HTERT RPE-1 (cell line): ENCODE results near the gene LRP3.
"Not testable (repeated sequence)": the region's sequence is repeated elsewhere in the genome, so short reads cannot be mapped to it uniquely, and the experiment has no call there.

ENCODE experiments used
- in situ Hi-C: fragments of 300-500 bp; cut with MboI; formaldehyde crosslinking; loops from 4 replicates; pipeline ENCODE4 v1.14.3; 2020; ENCODE audit warnings: low sequenced_read_pairs

The LRP3 gene

DNA sequence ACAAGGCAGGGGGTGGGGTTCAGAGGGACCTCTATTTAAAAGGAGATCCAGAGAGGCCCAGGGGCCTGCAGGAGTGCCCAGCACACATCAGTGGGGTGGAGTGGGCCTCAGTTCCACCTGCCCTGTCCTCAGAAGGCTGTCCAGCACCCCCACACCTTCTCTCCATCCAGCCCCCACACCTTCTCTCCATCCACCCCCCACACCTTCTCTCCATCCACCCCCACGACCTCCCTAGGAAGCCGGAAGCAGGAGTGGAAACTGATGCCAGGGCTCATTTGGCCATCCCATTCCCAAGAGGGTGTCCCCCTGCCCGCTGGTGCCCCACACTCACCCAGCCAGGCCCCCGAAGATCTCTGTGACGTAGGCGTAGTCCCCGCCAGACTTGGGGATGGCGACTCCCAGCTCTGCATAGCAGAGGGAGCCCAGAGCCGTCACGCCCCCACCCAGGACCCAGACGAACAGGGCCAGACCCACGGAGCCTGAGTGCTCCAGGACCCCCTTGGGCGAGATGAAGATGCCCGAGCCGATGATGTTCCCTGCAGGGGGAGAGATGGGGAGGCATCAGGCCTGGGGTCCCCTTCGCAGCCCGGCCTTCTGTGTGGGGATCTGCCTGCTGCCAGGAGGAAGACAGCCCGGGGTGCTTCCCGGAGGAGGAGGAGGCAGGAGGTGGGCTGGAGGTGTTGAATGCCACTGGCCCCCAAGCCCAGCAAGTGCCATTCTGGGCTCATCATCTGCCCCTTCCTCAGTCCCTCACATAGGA lies 21.5 kb downstream of the LRP3 start:
- in situ Hi-C loops, result no loop called here

- in situ Hi-C loops, result no loop called here
These were observed 22.2 kb downstream of the LRP3 start for GRCh38 chr19:33216198-33216830.

GRCh38 chr19:33217881-33218280 lies 23.8 kb downstream of the LRP3 start:
- in situ Hi-C loops, result no loop called here

DNA sequence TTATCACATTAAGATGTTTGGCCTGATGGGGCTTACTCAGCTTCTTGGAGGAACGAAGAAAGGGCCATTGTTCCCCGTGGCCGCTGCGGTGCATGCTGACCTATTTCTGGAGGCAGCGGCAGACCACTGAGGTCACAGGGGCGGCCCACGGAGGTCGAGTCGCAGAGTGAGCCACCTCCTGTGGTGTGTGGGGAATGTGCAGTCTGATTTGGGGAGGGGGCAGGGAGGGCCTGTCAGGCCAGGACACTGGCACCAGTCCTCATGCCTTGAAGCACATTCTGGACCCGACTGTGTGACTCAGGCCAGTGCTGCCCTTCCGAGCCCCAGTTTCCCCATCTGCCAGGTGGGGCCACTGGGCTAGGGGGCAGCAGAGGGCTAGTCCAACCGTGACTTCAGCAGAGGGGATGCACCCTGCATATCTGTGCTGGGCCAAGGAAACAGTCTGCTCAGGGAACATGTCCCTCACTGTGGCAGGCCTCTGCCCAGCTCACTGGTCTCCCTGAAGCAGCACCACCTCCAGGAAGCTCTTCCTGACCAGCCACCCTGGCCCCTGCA lies 25.2 kb downstream of the LRP3 start:
- in situ Hi-C loops, result no loop called here

DNA sequence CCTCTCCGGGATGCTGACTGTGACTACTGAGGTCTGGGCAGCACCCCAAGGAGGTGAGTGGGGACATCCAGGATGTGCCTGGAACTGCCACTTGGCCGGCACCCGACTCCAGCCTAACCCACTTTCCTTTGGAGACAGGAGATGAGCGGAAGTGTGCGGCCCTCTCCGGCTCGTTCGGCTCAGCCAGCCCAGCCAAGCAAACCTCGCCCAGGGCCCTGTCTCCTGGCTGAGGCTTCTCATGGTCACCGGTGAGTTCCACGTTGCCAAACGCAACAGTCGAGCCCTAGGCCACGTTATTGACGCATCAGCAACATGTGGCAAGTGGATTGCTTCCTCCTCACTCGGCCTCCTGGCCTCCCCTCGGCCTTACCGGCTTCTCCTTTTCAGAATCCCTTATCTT lies 26.0 kb downstream of the LRP3 start:
- in situ Hi-C loops, result no loop called here

DNA sequence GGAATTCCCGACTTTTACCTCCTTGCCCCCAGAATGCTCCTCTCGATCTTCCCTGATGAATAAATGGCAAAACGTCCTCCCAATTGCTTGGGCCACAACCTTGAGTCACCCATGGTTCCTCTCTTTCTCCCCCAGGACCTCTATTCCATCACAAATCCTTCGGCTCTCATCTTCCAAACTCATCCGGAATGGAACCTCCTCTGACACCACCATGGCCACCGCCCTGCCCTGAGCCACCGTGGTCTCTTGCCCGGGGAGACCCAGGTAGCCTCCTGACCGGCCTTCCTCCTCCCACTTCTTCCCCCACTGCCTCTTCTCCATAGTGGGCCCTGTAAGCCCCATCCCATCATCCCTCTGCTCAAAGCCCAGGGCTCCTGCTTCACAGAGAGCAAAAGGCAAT lies 26.6 kb downstream of the LRP3 start:
- in situ Hi-C loops, result no loop called here

DNA sequence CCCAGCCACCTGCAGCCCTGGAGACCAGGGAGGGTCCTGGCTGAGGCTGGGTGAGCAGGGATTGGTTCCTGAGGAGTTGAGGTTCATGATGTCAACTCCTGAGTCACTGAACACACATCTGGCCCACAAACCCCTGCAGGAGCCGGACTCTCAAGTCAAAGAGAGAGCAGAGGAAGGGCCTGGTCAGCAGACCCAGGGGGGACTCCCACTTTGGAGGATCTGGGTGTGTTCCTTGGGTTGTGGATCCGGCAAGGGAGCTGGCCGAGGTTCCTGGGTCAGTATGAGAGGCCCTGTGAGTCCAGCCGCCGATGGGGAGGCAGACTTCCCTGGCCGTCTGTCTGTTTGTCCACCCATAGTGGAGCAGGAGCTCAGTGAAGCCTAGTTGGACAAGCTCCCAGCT lies 27.5 kb downstream of the LRP3 start:
- in situ Hi-C loops, result no loop called here

- in situ Hi-C loops, result not testable (repeated sequence)
These were observed 28.1 kb downstream of the LRP3 start for GRCh38 chr19:33222255-33222654.

GRCh38 chr19:33224694-33225457 lies 30.7 kb downstream of the LRP3 start:
- in situ Hi-C loops, result no loop called here

DNA sequence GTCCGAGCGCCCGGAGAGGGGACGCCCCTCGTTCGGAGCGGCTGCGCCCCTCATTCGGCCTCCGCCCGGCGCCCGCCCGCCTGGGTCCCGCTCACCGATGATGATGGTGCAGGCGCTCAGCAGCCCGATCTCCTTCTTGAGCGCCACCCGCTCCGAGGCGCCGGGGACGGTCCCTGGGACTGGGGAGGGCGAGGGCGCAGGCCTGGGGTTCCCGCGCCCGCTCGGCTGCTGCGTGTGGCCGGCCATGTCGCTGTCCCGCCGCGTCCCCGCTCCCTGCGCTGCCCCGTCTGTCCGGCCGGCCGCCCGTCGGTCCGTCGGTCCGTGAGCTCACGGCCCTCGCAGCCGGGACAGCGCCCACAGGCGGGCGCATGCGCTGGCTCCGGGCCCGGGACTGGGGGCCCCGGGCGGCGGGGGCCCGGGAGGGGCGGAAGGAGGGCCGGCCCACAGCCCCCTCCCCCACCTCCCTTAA lies 31.4 kb downstream of the LRP3 start, which contains the start of gene SLC7A10:
Gene SLC7A10 (minus strand): TSS at position 393 of the 469 bp plus-strand sequence. CDS start 147 bp downstream, at position 246.
- in situ Hi-C loops, result no loop called here

GRCh38 chr19:33226550-33227241 lies 32.6 kb downstream of the LRP3 start:
- in situ Hi-C loops, result no loop called here

- in situ Hi-C loops, result no loop called here
These were observed 33.1 kb downstream of the LRP3 start for GRCh38 chr19:33227242-33227650.

DNA sequence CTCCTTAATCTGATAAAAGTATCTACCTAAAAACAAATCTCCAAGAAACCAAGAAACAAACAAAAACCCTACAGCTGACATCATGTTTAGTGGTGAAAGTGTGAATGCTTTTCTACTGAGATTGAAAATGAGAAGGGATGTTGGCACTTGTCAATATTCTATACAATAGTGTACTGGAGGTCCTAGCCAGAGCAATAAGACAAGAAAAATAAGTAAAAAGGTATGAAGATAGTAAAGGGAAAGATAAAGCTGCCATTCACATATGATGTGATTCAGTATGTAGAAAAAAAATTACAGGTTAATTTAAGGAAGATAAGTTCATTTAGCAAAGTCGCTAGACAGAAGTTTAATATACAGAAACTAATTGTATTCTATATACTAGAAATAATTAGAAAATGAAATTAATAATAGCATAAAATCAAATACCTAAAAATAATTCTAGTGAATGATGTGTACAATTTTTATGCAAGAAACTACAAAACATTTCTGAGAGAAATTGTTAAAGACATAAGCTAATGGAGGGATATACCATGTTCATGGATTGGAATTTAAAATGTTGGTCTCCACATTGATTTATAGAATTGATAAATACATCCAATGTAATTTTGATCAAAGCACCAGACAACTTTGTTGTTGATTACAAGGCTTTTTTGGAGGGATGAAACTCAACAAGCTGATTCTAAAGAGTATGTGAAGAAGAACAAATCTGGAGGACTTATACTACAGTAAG lies 33.9 kb downstream of the LRP3 start:
- in situ Hi-C loops, result no loop called here

GRCh38 chr19:33229962-33230361 lies 35.8 kb downstream of the LRP3 start:
- in situ Hi-C loops, result no loop called here

DNA sequence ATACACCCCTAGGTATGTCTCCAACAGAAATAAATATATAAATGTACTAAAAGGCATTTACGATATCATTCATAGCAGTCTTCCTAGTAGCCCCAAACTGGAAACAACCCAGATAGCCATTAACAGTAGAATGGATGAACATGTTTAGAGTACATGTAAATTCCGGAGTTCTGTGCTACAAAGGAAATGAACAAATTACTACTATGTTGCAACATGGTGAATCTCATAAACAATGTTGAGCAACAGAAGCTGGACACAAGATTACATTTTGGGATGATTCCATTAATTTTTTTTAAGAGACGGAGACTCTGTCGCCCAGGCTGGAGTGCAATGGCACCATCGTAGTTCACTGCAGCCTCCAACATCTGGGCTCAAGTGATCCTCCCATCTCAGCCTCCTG lies 37.4 kb downstream of the LRP3 start:
- in situ Hi-C loops, result no loop called here

- in situ Hi-C loops, result no loop called here
These were observed 38.5 kb downstream of the LRP3 start for GRCh38 chr19:33232656-33233055.

- in situ Hi-C loops, result no loop called here
These were observed 39.1 kb downstream of the LRP3 start for GRCh38 chr19:33233056-33233873.

DNA sequence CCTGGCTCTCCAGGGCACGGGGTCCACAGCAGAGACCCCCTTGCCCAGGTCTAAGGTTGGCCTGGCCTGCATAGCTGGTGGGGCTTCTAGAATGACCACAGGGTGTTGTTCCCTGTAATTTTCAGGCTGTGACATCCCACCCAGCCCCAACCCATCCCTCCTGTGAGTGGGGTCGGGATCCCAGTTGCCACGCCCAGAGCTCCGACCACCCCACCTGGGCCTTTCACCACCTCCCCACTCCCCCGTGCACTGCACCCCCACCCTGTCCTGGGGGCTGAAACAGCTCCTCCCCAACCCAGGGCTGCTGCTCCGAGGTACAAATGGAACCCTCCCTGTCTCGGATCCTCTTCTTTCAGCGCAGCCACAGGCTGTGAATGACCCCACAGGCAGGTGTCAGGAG lies 40.0 kb downstream of the LRP3 start:
- in situ Hi-C loops, result no loop called here

- in situ Hi-C loops, result no loop called here
These were observed 40.6 kb downstream of the LRP3 start for GRCh38 chr19:33234736-33235135.
